SKM-1 treated with dmso at 0.1 percent for 144 hours (cell line): ENCODE results near the gene C10orf71.

ENCODE experiments used
- DNase-seq: peaks from one replicate; lab custom pipeline; 2025; ENCODE audit not compliant: unreplicated experiment; lab: John Stamatoyannopoulos, UW

Gene C10orf71

GRCh38 chr10:49293208-49293603 lies 5.8 kb upstream of the C10orf71 start:
- DNase-seq = no peak

GRCh38 chr10:49294731-49295130 lies 4.2 kb upstream of the C10orf71 start:
- no peak for DNase-seq

- DNase-seq = no peak
Measured at GRCh38 chr10:49295297-49295696, 3.7 kb upstream of the C10orf71 start.

GRCh38 chr10:49296382-49296781 lies 2.6 kb upstream of the C10orf71 start:
- no peak for DNase-seq

GRCh38 chr10:49296836-49297235 lies 2.1 kb upstream of the C10orf71 start:
- DNase-seq = no peak

- DNase-seq = no peak
Measured at GRCh38 chr10:49297818-49298670, 926 bp upstream of the C10orf71 start.

- DNase-seq = no peak
Measured at GRCh38 chr10:49298671-49298982, 343 bp upstream of the C10orf71 start.

- no peak for DNase-seq
Measured at GRCh38 chr10:49299816-49300139, 808 bp downstream of the C10orf71 start.

GRCh38 chr10:49300140-49300974 lies 1.4 kb downstream of the C10orf71 start:
- no peak for DNase-seq

GRCh38 chr10:49301302-49301701 lies 2.3 kb downstream of the C10orf71 start:
- no peak for DNase-seq

- no peak for DNase-seq
Measured at GRCh38 chr10:49302088-49302487, 3.1 kb downstream of the C10orf71 start.

GRCh38 chr10:49303711-49304110 lies 4.7 kb downstream of the C10orf71 start:
- DNase-seq = no peak

GRCh38 chr10:49304137-49304536 lies 5.2 kb downstream of the C10orf71 start:
- DNase-seq = no peak

- DNase-seq = no peak
Measured at GRCh38 chr10:49307921-49308320, 9.0 kb downstream of the C10orf71 start.

GRCh38 chr10:49308881-49309280 lies 9.9 kb downstream of the C10orf71 start:
- DNase-seq = no peak

- no peak for DNase-seq
Measured at GRCh38 chr10:49309691-49310411, 10.9 kb downstream of the C10orf71 start.

GRCh38 chr10:49310460-49310859 lies 11.5 kb downstream of the C10orf71 start:
- DNase-seq = no peak

GRCh38 chr10:49310901-49311554 lies 12.1 kb downstream of the C10orf71 start:
- DNase-seq = no peak

GRCh38 chr10:49311555-49312236 lies 12.7 kb downstream of the C10orf71 start:
- no peak for DNase-seq

GRCh38 chr10:49312246-49312869 lies 13.4 kb downstream of the C10orf71 start:
- no peak for DNase-seq
